Breast epithelium (tissue), 3 donors: ENCODE data around the gene METTL6.
"Not testable (repeated sequence)": the region's sequence is repeated elsewhere in the genome, so short reads cannot be mapped to it uniquely, and the experiment has no call there.

ENCODE experiments used
- CTCF ChIP-seq, 3 donors: fragments of 450-650 bp; IDR thresholded peaks; one replicate each; pipeline ENCODE4 v1.5.1; 2016 to 2017; ENCODE audit warnings: antibody characterized with exemption in 3 of 3, mild to moderate bottlenecking in 3 of 3, moderate library complexity in 3 of 3
- POLR2A ChIP-seq: fragments of 450-650 bp; IDR thresholded peaks from one replicate; pipeline ENCODE4 v1.6.1; 2016; ENCODE audit warnings: antibody characterized with exemption, mild to moderate bottlenecking, moderate library complexity
- POLR2AphosphoS5 ChIP-seq, 3 donors: sonication (generic); formaldehyde crosslinking; IDR thresholded peaks; one replicate each; pipeline ENCODE4 v1.6.1; 2017; ENCODE audit warnings: antibody characterized with exemption in 3 of 3

- TF ChIP-seq POLR2AphosphoS5 (IDR thresholded peaks at IDR 0.05); CTCF (IDR thresholded peaks at IDR 0.05); POLR2A: not testable (repeated sequence)
Measured at GRCh38 chr3:15386654-15386955, 40.7 kb downstream of the METTL6 start.
